GM18526 (cell line): ENCODE results near the gene VCX3B.
"Not testable (repeated sequence)": the region's sequence is repeated elsewhere in the genome, so short reads cannot be mapped to it uniquely, and the experiment has no call there.

Experiments
- POLR2A ChIP-seq: IDR thresholded peaks from 3 replicates; pipeline ENCODE4 v1.6.1; 2011; ENCODE audit not compliant: insufficient read length; ENCODE audit errors: extremely low read depth

The VCX3B gene

DNA sequence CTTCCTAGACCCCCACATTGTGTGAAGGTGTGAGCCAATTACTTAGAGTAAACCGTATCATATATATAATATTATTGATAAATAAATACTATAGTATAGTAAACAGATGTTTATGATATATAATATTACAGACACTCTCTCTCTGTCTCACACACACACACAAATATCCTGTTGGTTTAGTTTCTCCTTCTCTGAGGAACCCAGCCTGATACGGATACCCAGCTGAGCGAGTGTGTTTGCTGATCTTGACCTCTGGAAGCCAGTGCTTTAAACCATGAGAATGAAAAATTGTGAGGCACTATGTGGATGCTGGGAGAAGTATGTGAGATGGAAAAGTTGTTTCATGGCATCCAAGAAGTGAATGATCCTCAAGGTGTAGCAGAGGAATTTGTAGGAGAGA lies at the start of gene VCX3B:
TSS of gene VCX3B (plus strand) at position 301 of the 400 bp plus-strand sequence. CDS start 621 bp downstream, outside the sequence.
- TF ChIP-seq POLR2A, result not testable (repeated sequence)

DNA sequence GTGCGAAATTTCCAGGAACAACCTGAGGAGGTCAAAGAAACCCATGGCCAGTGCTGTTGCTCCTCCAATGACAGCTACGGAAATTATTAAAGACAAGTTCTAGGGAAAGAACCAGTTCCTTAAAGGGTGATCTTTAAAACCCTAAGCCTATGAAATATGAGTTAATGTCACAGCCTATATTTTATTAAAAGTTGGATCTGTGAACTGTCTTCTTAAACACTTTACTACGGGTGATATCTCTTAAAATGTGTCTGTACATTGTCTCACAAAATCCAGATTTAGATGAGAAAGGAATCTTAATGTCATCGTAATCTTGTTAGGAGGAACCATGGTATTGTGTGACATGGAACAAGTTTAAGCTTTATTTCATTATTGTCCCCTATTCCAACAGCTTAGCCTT lies 46.3 kb upstream of the VCX3B start:
- TF ChIP-seq POLR2A, result no peak

DNA sequence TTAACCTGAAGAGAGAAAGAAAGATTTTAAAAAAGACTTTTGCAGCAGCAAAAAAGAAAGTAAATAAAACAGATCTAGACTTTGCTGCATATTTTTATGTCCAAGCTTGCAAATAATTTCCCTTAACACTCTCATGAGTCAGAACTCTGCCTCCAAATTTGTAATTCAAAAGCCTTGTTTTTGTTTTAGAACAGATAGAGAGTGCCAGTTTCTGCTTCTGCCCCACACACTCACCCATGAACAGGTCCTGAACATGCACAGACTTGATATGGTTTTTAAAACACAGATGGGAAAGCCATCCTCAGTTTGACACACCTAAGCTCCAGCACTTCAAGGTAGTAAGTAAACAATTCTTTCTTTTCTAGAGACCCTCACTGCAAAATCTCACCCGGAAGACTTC lies 39.7 kb upstream of the VCX3B start:
- no peak for TF ChIP-seq POLR2A

DNA sequence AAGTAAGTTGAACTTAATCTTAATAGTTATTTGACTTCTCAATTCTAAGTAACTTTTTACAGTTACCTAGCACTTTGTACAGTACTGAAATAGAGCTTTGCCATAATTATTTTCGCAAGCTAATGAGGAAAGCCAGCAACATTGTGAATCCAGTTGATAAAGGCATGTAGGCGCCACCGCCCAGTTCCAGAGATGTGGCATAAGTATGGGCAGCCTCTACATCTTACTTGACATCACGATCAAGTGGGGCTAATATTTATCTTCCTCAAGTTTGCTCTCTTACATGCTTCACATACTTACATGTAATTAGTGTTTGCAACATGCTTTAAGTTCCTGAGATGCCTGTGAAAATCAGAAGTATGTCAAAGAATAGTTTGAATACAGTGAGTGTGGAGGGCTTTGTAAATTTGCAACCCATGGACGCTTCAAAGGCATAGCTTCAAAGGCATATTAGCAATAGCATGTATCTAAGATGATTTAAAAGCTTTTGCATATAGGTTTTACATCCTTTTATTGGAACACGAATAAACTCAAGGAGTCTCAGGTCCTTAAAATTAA lies 34.9 kb upstream of the VCX3B start:
- no peak for TF ChIP-seq POLR2A

DNA sequence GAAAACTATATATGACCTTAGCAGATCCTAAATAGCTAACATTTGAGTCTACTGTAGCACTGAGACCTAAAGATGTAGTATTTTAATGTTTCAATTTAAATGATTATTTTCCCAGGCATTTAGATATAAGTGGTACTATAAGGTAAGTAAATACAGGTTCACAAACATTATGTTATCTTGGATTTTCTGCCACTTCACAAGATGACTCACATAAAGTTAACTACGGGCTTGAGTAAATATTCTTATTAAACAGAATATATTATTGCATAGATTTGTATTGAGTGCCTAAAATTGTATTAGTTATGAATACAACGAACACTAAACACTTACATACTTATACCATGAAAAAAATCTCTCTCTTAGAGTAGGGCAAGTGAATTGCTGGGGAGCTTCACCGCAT lies 34.2 kb upstream of the VCX3B start:
- TF ChIP-seq POLR2A, result no peak

DNA sequence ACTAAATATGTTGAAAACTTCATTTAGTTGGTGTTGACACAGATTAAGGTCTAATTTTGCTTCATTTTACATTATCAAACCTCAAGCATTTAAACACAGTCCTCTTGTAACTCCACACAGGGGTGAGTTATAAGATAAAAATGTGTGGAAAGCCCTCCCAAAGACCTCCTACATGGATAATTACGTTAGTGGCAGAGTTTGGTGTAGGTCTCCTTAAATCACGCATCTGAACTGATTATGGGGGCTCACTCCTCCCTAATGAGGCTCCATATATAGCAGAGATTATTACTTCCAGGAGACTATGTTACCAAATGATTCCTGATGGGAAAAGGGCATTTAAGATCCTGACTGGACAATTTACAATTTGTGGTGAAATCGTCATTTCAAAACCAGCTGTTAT lies 32.2 kb upstream of the VCX3B start:
- TF ChIP-seq POLR2A, result no peak

DNA sequence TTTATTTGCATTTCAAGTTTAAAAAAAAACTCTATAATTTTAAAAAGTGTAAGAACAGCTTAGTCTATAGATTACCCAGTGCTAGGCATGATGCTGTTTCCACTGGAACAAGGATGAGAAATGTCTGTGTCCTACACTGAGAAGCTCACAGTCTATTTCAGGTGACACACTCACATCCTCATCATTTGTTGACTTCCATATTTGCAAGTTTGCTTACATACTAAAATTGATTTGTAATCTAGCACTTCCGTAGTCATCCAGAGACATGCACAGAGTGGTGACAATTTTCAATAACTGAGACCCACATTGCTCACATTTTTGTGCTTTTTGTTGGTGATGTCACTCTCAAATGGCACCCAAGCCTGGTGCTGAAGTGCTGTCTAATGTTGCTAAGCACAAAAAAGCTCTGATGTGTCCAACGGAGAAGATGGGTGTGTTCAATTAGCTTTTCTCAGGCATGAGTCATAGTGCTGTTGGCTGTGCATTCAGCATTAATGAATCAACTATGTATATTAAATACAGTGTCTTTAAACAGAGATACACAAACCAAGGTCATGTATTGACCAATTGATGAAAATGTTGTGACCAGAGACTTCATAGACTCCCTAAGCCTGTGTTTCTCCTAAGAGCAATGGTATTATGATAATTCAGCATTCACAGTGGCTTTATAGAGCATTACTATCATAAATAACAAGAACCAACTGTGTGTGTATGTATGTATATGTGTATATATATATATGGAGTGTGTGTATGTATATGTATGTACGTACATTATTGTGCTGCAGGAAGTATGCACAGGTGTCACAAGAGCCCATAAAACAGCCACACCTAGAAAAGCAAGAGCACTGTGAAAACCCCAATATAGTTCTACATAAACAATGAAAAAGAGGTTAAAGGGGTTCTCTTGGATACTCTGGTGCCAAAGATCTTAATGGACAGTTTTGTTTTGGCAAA lies 31.2 kb upstream of the VCX3B start:
- TF ChIP-seq POLR2A, result no peak

DNA sequence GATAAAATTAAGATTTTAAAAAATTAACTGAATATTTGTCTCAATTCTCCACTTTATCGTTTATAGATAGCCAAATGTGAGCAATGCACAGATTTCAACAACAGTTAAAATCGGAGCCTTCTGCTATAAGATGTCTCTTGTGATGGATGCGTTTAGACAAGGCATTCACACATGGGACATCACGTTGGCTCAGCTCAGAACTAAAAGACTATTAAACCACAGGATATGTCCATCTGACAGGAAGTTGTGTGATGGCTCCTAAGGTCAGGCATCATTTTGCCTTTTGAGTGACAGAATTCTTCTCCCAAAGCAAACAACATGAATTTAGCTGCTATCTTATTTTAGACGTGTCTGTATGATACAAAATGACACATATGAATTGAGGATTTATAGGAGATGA lies 17.3 kb upstream of the VCX3B start:
- no peak for TF ChIP-seq POLR2A

DNA sequence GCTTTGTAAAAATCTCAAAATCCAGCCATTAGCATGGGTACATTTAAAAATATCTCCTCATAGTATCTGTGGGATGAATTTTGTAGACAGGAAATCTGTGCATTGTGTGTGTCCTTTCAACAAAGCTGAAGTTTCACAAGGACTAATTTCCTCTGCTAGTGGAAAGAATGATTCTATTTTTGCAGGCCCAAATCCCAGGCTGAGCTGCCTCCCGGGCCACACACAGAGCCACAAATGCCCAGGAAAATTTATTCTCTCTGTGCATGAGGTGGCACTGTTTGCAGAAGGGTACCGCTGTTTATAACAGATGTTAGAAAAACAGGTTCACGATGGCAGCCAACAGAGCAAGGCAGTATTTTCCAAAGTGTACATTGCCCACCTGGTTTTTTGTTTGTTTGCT lies 11.0 kb upstream of the VCX3B start:
- no peak for TF ChIP-seq POLR2A

DNA sequence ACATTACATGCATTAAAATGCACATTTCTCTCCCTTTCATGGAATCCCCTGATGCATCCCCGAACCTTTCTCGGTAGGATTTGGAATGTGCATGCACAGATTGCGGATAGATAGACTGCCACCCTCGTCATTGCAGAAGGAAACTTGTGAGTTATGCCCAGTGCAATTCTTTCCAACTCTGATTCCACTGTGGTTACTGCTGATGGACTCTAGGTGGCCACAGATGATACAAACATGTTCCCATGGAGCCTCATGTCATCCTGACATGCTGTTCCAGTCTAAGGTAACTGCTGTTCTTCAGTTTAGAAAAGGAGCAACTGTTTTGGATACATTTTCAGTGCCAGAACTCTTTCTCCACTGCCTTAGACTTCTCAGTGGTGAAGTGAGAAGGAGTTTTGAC lies 9.1 kb upstream of the VCX3B start:
- no peak for TF ChIP-seq POLR2A

DNA sequence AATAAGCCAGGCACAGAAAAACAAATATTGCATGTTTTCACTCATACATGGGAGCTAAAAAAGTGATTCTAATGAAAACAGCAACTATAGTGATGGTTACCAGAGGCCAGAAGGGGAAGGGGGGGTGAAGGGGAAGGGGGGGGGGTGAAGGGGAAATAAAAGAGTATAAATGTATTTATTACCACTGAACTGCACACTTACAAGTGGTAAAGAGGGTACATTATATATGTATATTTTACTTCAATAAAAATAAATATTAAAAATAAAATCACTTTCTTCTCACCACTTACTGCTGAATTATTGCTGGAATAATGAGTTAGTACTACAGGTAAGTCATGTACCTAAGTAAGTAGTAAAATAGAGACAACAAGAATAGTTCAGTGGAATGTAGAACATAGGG lies 2.1 kb upstream of the VCX3B start:
- TF ChIP-seq POLR2A, result no peak

DNA sequence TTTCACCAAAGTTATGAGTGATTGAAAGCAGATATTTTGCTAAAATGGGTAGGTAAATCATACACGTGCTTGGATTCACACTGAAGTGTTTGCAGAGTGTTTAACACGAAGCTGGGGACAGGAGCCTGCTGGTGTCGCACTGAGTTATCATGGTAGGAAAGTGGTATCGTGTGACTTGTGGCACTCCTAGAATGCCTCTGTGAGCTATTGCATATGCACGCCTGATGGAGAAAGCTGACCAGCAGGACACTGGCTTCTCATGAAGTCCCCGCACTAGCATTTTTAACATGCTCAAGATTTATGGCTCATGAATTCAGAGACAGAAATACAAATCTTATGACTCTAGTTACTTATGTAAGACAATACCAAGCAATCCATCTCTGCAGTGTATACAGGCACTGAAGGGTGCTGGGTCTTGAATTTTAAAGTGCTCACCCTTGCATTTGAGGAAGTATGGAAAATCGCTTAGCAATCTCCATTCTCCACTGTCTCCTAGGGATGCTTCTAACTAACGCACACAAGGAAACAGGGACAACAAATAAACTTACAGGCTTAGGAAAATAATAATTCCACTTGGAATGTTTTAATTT lies 19.8 kb downstream of the VCX3B start:
- TF ChIP-seq POLR2A, result no peak

DNA sequence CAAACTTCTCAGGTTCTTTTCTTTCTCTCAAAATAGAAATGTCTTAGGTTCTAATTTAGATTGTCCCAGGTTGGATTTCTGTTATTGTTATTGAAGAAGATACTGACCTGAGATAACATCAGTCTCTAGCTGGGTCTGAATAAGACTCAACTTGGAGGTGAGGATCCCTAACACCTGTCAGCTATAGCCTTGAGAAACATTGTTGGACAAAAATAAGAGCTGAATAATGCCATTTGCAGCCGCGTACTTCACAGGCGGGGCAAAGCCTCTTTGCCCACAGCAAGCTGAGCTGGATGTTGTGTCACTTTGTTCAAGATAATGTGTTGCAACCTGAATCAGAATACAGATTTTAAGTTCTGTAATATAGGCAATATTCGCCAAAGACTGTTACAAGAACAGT lies 35.6 kb downstream of the VCX3B start:
- no peak for TF ChIP-seq POLR2A

DNA sequence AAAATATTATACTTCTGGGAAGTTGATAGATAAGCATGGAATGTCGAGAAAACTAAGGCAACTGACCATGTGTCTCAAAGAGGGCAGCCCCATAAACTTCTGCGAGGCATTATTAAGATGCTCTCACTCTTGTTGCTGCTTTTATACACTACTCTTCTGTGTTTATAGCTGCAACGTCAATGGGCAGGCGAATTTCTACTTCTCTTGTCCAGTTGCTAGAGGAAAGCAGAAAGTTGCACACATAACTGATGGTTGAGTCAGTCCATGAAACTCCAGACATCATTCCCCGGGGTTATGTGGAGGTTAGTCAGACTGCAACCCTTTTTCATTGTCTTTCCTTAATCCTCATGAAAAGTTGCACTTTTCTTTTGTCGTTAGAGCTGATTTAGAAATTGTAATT lies 39.8 kb downstream of the VCX3B start:
- TF ChIP-seq POLR2A, result no peak
